ENCODE measurements around the gene DPCD. TPM values are rescaled to one million over a fixed set of nuclear protein-coding genes. Genes with fewer than 3 reads are reported as not detected.

Gene DPCD
- total and polyA plus RNA-seq, 10 of the 15 experiments (the other 5 are each of a cell fraction or from before 2014, with no cell fraction given) = 9.7 to 50.9 (median 26.3) TPM

GRCh38 chr10:101572126-101572525 is 16.0 kb upstream of the DPCD start:
- no peak for FAIRE-seq
- Histone ChIP-seq H3K4me2 (ENCODE audit: control insufficient read depth, insufficient read depth) (no peak overlapping the region), H3K4me1 (ENCODE audit: control insufficient read depth, insufficient read depth, low read length) (no peaks in the 10 kb centered on the region), H2AFZ (ENCODE audit: control insufficient read depth, low read depth, low read length) (no peak overlapping the region), H3K36me3 (ENCODE audit: control insufficient read depth in 2 of 2, insufficient read depth in 2 of 2, low read length in 1 of 2) (no peaks in the 10 kb centered on the region), H3K9me3 (replicated peaks; ENCODE audit: control insufficient read depth, insufficient read depth, low read length) (no peaks in the 10 kb centered on the region), H3K9ac (ENCODE audit: control insufficient read depth, insufficient read depth, low read length) (no peak overlapping the region), H3K27ac (ENCODE audit: control insufficient read depth, insufficient read depth) (no peak overlapping the region), H3K27me3 (replicated peaks in 1 of 2; ENCODE audit: control insufficient read depth in 2 of 2, insufficient read depth in 2 of 2, low read length in 1 of 2) (no peaks in the 10 kb centered on the region), H3K79me2 (ENCODE audit: control insufficient read depth, insufficient read depth, low read length) (no peaks in the 10 kb centered on the region), H4K20me1 (ENCODE audit: control insufficient read depth, insufficient read depth) (no peaks in the 10 kb centered on the region), H3K4me3 (no peak overlapping the region)
- SMC1A ChIA-PET (ENCODE audit: uncharacterized antibody, unreplicated experiment) = interaction anchor here (0.9 to 1.2 kb wide), 2 partner anchors 15 to 106 kb away, joined by 3 to 4 read pairs; no protein-coding TSS in a partner anchor
- DNase-seq (ENCODE audit: low read depth, low spot score) = no peak
- CTCF ChIA-PET = interaction anchor here (1.0 to 3.5 kb wide), 10 partner anchors 9 to 411 kb away, joined by 3 to 38 read pairs (median 9); partner anchors contain the start of gene NPM3
- TF ChIP-seq IKZF2 (IDR thresholded peaks at IDR 0.05) = no peak
- no peak for TF ChIP-seq SMAD1 (IDR thresholded peaks at IDR 0.05; ENCODE audit: low read depth, partially characterized antibody)
- TF ChIP-seq YBX1 (IDR thresholded peaks at IDR 0.05) = no peak
- no peak for TF ChIP-seq REST (IDR thresholded peaks at IDR 0.05; ENCODE audit: low read depth, low read length)
- ATAC-seq = no peak
- no TSS peak for BruUV-seq (replicated peaks)
- intact Hi-C loops (cut with micrococcal nuclease; ENCODE audit: unreplicated experiment) (loop anchor here (5.0 kb wide), 1 partner anchor 300 kb away; no protein-coding TSS in a partner anchor), in situ Hi-C loops (cut with MboI) (loop anchor here (5.0 kb wide), 2 partner anchors 295 to 360 kb away; no protein-coding TSS in a partner anchor)
- POLR2A ChIA-PET = no interaction called here
- RAD21 ChIA-PET (ENCODE audit: unreplicated experiment) = interaction anchor here (1.0 to 1.7 kb wide), 3 partner anchors 220 to 358 kb away, joined by 4 to 15 read pairs (median 6); no protein-coding TSS in a partner anchor
- 80% methylated on average over 7 of the region's 7 CpGs for WGBS (ENCODE audit: insufficient coverage, insufficient replicate concordance, low lambda C conversion rate, missing lambda C conversion rate)

All from GM12878 (cell line).